HCT116 (cell line): ENCODE results near the gene CDCP2.

ENCODE experiments used
- ELF1 ChIP-seq: IDR thresholded peaks from 2 replicates; pipeline ENCODE4 v1.6.1; 2012; ENCODE audit warnings: low read depth, borderline replicate concordance
- EZH2 ChIP-seq: fragments of 200-600 bp; sonication (generic); IDR thresholded peaks from 2 replicates; pipeline ENCODE4 v1.6.1; 2017; ENCODE audit warnings: antibody characterized with exemption, mixed run types
- EZH2phosphoT487 ChIP-seq: fragments of 200-600 bp; IDR thresholded peaks from 2 replicates; pipeline ENCODE4 v1.6.1; 2018; ENCODE audit warnings: antibody characterized with exemption, borderline replicate concordance
- POLR2A ChIP-seq: IDR thresholded peaks from 2 replicates; pipeline ENCODE4 v1.7.0; 2011; ENCODE audit warnings: borderline replicate concordance; ENCODE audit not compliant: insufficient read depth, insufficient read length; ENCODE audit errors: extremely low read depth
- POLR2AphosphoS5 ChIP-seq: IDR thresholded peaks from 2 replicates; pipeline ENCODE4 v1.6.1; 2011; ENCODE audit warnings: mild to moderate bottlenecking, low read depth, low read length, moderate library complexity
- SIN3A ChIP-seq: IDR thresholded peaks from 2 replicates; pipeline ENCODE4 v1.6.1; 2012; ENCODE audit warnings: low read depth
- ZFX ChIP-seq: fragments of 450-650 bp; IDR thresholded peaks from 2 replicates; pipeline ENCODE4 v1.6.1; 2017
- TF ChIP-seq, protein P1 (sequence below), 3 experiments: fragments of 200-600 bp in 1 of 3; sonication (generic) in 1 of 3; IDR thresholded peaks in 2 of 3; conservative IDR thresholded peaks in 1 of 3; 2 replicates each; pipeline ENCODE4 v1.5.1; 2012 to 2017; ENCODE audit warnings: low read depth in 2 of 3, low read length in 2 of 3, antibody characterized with exemption in 1 of 3, borderline replicate concordance in 1 of 3, control low read depth in 1 of 3, mild to moderate bottlenecking in 1 of 3, mixed read lengths in 1 of 3, mixed run types in 1 of 3, moderate library complexity in 1 of 3; ENCODE audit not compliant: insufficient read depth in 1 of 3

DNA sequence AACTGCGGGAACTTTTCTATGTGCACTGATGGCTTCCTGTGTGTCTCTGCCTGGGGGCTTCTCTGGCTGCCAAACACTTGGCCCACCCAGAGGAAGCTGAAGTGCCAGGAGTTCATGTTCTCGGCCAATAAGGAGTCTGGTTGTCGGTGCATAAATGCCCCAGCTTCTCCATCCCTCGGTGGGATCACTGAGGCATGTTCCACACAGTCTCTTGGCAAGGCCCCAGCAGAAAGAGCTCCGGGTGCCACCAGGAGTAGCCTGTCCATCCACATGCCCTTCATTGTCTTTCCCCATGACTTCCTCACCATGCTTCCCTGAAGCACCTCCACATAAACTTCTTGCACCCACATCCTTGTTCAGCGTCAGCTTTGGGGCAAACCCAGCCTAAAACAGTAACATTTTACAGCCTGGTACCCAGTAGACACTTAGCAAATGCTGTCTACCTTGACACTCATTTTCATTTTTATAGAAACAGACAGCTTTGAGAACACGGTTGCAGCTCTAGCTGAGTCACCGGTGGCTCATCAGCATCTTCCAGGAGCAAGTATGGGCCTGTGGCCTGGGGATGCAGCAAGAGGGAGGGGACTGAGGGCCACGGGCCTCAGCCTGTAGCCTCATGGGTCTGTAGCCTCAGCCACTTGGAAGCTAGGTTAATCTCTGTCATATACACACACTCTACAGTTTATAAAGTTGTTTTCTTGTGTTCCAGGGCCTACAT, 14.8 kb upstream of the CDCP2 start:
- no peak for TF ChIP-seq EZH2
- TF ChIP-seq, protein P1, sequence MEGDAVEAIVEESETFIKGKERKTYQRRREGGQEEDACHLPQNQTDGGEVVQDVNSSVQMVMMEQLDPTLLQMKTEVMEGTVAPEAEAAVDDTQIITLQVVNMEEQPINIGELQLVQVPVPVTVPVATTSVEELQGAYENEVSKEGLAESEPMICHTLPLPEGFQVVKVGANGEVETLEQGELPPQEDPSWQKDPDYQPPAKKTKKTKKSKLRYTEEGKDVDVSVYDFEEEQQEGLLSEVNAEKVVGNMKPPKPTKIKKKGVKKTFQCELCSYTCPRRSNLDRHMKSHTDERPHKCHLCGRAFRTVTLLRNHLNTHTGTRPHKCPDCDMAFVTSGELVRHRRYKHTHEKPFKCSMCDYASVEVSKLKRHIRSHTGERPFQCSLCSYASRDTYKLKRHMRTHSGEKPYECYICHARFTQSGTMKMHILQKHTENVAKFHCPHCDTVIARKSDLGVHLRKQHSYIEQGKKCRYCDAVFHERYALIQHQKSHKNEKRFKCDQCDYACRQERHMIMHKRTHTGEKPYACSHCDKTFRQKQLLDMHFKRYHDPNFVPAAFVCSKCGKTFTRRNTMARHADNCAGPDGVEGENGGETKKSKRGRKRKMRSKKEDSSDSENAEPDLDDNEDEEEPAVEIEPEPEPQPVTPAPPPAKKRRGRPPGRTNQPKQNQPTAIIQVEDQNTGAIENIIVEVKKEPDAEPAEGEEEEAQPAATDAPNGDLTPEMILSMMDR (IDR thresholded peaks at IDR 0.05 in 2 of 3, conservative IDR thresholded peaks at IDR 0.05 in 1 of 3; ENCODE audit: borderline replicate concordance in 1 of 3, insufficient read depth in 1 of 3, low read depth in 2 of 3, low read length in 2 of 3), result no peak
- TF ChIP-seq POLR2AphosphoS5, result no peak
- no peak for TF ChIP-seq POLR2A
- TF ChIP-seq ZFX, result no peak
- TF ChIP-seq EZH2phosphoT487, result no peak
- no peak for TF ChIP-seq ELF1
- no peak for TF ChIP-seq SIN3A
